GDM1 (cell line): ENCODE measurements around the gene SYDE1.
A peak's percentile ranks its signal among the peaks of the same experiment; 100 is the strongest.
"Not testable (repeated sequence)": the region's sequence is repeated elsewhere in the genome, so short reads cannot be mapped to it uniquely, and the experiment has no call there.

ENCODE experiments used
- DNase-seq: peaks from one replicate; lab custom pipeline; 2025; lab: John Stamatoyannopoulos, UW

Gene SYDE1, protein sequence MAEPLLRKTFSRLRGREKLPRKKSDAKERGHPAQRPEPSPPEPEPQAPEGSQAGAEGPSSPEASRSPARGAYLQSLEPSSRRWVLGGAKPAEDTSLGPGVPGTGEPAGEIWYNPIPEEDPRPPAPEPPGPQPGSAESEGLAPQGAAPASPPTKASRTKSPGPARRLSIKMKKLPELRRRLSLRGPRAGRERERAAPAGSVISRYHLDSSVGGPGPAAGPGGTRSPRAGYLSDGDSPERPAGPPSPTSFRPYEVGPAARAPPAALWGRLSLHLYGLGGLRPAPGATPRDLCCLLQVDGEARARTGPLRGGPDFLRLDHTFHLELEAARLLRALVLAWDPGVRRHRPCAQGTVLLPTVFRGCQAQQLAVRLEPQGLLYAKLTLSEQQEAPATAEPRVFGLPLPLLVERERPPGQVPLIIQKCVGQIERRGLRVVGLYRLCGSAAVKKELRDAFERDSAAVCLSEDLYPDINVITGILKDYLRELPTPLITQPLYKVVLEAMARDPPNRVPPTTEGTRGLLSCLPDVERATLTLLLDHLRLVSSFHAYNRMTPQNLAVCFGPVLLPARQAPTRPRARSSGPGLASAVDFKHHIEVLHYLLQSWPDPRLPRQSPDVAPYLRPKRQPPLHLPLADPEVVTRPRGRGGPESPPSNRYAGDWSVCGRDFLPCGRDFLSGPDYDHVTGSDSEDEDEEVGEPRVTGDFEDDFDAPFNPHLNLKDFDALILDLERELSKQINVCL

DNA sequence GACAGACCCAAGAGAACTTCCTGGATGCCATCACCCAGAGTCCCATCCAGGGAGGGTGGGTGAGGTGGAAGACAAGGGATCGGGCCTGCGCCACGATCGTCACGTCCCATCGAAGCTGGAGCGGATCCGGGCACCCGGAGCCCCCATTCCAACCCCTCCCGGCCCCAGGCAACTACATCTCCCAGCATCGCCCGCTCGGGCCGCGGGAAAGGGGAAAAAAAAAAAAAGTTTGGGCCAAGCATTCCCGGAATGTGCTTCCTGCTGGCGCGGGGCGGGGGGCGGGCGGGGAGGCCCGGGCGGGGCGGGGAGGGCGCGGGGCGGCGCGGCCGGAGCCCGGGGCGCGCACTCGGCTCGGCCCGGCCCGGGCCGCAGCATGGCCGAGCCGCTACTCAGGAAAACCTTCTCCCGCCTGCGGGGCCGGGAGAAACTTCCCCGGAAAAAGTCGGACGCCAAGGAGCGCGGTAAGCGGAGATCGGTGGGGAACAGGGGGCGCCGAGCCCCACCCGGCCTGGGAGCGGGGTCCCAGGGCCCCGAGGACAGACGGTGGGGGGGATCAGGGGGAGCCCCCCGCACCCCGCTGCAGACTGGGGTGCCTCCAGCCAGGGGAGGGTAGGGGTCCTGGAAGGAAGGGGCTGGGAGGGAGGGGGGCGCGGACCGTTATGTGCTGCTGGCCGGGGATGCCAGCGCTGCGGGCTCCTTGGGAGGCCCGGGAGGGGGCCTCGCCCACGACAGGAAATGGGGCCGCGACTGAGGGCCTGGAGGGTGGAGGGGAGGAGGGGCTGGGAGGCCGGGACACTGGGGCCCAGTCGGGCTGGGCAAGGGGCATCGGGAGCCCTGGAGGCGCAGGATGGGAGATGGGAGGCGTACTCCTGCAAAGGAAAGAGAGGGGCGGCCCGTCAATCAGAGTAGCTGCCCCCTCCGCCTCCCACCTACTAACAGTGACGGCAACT is at the start of gene SYDE1:
SYDE1 (plus strand) TSS at position 341 of the 950 bp plus-strand sequence; CDS start at position 374, 33 bp downstream.
- DNase-seq, result no peak

DNA sequence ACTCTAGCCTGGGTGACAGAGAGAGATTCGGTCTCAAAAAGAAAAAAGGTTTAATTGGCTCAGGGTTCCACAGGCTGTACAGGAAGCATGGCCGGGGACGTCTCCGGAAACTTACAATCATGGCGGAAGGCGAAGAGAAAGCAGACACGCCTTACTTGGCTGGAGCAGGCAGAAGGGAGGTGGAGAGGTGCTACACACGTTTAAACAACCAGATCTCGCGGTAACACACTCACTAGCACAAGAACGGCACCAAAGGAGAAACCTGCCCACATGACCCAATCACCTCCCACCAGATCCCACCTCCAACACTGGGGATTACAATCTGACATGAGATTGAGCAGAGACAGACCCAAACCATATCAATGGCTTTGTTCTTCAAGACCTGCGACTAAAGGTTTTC is 45.2 kb upstream of the SYDE1 start:
- DNase-seq, result no peak

DNA sequence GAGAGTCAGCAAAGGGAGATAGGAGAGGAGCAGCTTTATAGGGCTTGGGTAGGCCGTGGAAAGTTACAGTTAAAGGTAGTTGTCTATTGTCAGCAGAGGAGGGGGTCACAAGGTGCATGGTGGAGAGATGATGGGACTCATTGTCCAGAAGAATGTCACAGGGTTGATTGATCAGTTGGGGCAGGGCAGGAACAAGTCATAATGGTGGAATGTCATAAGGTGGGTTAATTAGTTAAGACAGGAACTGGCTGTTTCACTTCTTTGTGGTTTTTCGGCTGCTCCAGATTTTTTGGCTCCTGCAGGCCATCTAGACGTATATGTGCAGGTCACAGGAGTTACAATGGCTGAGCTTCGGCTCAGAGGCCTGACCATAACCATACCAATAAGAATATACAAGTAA is 36.8 kb upstream of the SYDE1 start:
- DNase-seq, result not testable (repeated sequence)

DNA sequence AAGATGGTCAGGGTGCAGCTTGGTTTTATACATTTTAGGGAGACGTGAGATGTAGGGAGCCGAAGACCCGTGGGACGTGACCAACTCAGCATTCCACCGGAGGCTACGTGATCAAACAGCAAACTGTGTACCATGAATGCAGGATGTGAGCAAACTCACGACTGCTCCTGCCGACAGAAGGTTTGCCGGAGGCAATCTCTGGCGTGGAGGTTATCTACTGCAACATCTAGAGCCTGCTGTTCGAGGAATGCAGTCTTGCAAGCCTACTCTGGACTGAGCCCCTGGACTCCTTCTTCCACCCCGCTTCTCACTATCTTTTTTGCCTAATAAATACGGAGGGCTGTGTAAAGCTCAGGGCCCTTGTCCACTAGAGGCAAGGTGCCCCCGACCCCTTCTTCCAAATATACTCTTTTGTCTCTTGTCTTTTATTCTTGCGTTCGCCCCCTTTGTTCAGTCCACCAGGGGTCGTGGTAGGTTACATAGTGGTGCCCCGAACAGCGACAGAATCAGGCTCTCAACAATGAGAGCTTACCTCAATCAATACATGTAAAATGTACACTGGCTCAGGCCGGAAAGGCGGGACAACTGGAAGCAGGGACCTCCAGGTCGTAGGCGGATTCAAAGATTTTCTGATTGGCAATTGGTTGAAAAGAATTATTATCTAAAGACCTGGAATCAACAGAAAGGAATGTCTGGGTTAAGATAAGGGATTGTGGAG is 34.1 kb upstream of the SYDE1 start:
- DNase-seq, result no peak

DNA sequence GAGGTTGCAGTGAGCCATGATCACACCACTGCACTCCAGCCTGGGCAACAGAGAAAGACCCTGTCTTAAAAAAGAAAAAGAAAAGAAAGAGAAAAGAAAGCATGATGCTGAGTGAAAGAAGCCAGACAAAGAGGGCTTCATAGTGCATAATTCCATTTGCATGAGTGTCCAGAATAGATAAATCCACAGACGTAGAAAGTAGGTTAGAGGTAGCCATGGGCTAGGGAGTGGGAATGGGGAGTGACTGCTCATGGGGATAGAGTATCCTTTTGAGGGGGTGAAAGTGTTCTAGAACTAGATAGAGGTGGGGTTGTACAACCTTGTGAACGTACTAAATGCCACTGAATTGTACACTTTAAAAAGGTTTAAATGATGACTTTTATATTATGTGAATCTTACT is 32.8 kb upstream of the SYDE1 start:
- DNase-seq, result no peak

DNA sequence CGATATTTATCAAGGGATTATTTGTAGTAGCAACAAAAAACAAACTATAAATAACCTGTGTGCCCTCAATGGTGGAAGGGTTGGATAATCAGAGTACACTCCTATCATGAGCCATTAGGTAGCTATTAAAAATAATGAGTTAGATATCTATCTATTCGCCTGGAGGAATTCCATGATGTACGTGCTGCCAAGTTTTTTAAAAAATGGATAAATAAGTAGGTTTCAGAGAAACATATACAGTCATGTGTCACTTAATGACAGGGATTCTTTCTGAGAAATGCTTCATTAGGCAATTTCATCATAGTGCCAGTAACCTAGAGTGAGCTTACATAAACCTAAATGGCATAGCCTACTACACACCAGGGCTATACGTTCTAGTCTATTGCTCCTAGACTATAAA is 31.4 kb upstream of the SYDE1 start:
- DNase-seq, result no peak

DNA sequence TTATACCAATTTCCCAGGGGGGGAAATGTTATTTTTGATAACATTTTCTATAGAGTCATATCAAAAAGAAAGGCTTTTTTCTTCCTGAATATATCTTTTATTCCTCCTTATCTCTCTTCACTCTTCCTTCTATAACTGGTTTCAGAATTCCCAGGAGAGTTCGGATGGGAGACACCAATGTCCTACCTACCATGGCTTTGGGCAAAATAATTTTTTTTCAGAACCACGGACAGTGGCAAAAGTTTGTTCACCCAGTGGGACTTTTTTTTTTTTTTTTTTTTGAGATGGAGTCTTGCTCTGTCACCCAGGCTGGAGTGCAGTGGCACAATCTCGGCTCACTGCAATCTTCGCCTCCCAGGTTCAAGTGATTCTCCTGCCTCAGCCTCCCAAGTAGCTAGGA is 27.2 kb upstream of the SYDE1 start:
- DNase-seq, result not testable (repeated sequence)

DNA sequence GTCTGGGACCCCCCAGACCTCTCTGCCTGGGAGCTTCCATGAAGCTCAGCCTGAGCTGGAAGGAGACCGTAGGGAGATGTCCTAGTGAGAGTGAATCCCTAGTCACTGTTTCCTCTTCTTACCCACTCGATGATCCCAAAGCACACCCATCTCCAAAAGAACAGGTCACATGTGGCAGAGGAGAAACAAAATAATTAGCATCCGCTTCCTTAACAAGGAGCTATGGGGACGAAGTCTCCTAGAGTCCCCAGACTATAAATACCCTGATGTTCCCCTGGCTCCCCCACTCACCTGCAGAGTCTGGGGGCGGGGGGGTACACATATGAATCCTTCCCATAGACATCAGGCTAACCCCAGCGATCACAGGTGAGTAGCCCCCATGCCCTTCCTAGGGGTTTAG is 25.3 kb upstream of the SYDE1 start, which contains the start of gene OR1I1:
OR1I1 (plus strand) TSS at position 301 of the 400 bp plus-strand sequence. CDS start 4,855 bp downstream, outside the sequence.
- DNase-seq, result no peak

DNA sequence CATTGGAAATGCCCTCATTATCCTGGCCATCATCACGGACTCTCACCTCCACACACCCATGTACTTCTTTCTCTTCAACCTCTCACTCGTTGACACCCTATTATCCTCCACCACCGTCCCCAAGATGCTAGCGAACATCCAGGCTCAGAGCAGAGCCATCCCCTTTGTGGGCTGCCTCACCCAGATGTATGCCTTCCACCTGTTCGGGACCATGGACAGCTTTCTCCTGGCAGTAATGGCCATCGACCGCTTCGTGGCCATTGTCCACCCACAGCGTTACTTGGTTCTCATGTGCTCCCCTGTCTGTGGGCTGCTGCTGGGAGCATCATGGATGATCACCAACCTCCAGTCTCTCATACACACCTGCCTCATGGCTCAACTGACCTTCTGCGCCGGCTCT is 20.0 kb upstream of the SYDE1 start:
- no peak for DNase-seq

DNA sequence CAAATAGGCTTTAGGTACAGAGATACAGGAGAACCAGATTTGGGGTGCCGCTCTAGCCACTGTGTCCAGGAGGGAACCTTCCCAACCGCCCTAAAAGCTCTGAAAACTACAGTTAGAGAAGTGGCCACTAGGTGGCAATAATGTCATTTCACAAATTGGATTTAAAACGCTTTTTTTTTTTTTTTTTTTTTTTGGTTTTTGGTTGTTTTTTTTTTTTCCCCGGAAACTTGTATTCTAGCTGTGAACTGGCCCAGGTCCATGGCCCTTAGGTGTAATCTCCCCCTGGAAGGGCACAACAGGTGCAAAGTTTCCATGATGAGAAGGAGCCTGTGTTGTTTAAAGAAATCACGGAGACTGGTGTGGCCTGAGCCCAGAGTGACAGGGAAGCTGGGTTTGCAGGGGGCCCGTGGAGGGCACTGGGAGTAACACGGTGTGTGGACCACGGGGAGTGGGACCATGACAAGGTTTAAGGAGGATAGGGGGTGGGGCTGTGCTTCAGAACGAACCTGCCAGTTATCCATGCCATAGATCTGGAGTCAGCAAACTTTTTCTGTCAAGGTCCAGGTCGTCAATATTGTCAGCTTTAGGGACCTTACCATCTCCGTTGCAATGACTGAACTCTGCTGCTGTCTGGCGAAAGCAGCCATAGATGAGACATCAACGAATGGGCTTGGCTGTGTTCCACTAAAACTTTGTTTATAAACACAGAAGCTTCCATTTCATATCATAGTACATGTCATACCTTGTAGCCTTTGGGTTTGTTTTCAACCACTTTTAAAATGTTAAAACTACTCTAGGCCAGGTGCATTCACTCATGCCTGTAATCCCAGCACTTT is 15.1 kb upstream of the SYDE1 start:
- DNase-seq, result peak; percentile 5

DNA sequence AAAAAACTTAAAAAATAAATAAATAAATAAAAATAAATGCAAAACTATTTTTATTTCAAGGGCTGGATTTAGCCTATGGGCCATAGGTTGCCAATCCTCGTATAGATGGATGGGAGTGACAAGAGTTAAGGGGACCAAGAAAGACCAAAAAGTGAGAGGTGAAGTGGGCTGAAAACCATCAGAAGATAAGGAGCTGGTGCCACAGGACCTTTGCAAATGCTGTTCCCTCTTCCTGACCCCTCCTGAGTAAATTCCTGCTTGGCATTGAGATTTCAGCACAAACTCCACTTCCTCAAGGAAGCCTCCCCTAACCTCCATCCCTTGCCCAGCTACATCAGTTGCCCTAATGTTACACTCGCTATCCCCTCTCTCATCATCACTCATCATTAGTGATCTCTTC is 14.2 kb upstream of the SYDE1 start:
- no peak for DNase-seq

DNA sequence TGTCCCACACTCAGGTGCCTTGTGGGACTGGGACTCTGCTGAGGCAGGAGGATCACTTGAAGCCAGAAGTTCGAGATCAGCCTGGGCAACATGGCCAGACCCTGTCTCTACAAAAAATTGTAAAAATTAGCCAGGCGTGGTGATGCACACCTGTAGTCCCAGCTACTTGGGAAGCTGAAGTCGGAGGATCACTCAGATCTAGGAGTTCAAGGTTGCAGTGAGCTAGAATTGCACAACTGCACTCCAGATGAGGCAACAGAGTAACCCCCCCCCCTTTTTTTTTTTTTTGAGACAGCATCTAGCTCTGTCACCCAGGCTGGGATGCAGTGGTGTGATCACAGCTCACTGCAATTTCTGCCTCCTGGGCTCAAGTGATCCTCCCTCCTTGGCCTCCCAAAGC is 11.0 kb upstream of the SYDE1 start:
- no peak for DNase-seq

DNA sequence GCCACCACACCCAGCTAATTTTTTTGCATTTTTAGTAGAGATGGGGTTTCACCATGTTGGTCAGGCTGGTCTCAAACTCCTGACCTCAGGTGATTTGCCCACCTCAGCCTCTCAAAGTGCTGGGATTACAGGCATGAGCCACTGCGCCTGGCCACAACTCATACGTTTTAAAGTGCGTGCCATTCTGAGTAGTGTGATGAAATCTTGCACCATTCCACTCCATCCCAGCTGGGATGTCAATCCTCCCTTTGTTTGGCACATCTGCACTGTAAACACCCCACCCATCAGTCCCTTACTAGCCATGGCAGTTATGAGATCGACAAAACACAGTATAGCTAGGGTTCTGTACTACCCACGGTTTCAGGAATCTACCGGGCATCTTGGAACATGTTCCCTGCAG is 9.2 kb upstream of the SYDE1 start:
- DNase-seq, result not testable (repeated sequence)

DNA sequence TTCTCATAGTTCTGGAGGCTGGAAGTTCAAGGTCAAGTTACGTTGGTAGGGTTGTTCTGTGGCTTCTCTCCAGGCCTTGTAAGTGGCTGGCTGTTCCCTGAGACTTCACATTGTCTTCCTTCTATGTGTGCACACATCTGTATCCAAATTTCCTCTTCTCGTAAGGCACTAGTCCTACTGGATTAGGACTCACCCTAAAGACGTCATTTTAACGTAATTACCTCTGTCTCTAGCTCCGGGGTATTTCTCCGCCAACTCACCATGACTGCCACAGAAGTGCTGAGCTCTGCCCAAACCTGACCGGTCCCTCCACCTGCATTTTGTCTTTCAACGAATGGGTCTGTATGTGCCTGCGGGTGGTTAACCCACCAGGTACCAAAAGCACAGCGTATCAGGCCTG is 8.7 kb upstream of the SYDE1 start:
- no peak for DNase-seq

DNA sequence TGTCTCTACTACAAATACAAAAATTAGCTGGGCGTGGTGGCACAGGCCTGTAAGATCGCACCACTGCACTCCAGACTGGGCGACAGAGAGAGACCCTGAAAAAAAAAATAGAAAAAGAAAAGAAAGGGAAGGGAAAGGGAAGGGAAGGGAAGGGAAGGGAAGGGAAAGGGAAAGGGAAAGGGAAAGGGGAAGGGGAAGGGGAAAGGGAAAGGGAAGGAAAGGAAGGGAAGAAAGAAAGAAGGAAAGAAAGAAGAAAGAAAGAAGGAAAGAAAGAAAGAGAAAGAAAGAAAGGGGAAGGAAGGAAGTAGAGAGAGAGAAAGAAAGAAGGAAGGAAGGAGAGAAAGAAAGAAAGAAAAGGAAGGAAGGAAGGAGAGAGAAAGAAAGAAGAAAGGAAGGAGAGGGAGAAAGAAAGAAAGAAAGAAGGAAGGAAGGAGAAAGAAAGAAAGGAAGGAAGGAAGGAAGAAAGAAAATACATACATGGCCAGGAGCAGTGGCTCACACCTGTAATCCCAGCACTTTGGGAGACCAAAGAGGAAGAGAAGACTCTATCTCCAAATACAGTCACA is 8.1 kb upstream of the SYDE1 start:
- DNase-seq, result no peak

DNA sequence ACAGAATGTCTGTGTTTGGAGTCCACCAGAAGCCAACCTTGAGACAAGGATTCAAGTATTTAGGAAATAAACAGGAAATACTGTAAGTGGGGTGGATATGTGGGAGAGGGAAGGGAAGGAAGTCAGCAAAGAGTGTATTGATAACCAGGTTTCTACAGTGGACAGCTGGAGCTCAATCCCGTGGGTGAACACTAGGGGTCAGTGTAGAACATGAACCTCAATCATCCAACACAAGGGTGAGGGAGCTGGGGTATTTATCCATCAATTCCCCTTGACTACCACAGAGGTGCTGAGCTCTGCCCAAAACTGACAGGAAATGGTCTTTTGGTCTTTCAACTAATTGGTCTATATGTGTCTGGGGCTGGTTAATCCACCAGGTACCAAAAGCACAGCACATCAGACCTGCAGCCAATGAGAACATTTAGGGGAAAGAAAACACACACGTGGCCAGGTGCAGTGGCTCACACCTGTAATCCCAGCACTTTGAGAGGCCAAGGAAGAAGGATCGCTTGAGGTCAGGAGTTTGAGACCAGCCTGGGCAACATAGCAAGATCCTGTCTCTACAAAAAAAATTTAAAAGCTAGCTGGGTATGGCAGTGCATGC is 5.6 kb upstream of the SYDE1 start:
- DNase-seq, result no peak

DNA sequence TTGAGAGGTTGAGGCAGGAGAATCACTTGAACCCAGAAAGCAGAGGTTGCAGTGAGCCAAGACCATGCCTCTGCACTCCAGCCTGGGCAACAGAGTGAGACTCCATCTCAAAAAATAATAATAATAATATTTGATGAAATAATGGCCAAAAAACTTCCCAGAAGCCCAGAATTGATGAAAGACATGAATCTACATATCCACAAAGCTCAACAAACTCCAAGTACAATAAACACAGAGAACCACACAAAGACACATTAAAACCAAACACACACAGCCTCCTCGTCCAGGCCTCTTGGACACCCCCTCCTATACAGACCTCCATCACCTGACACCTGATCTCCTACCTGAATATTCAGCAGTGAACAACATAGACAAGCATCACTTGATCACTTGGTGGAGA is 3.2 kb upstream of the SYDE1 start:
- no peak for DNase-seq

DNA sequence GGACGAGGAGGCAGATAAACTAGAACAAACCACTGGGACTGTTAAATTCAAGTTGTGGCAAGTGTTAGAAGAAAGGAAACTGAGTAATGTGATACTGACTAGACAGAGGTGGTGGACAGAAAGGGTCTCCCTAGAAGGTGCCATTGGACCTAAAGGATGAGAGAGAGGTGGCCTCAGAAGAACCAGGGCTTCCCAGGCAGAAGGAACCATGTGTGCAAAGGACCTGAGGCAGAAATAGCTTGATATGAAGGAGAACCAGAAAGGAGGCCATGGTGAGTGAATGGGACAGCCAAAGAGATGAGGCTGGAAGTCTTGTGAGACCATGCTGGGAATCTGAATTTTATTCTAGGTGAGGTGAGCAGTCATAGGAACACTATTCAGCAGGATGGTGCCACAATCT is 2.8 kb upstream of the SYDE1 start:
- no peak for DNase-seq

DNA sequence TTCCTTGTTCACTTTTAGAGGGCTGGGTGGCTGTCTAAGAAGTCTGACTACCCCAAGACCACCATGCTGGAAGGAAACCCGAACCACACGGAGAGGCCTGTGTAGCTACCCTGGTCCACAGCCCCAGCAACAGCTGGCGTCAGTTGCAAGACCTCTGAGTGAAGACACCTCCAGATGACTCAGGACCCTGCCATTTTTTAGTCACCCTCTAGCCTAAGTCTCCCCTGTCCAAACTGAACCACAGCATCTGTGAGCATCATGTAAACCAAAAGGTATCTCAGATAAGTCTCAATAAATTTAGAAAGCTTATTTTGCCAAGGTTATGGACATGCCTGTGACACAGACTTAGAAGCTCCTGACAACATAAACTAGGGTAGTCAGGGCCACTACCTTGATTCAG is 2.2 kb upstream of the SYDE1 start:
- DNase-seq, result no peak
